Ishikawa (cell line): ENCODE data around the gene GGCT.

Experiments
- EGR1 ChIP-seq: IDR thresholded peaks from 2 replicates; pipeline ENCODE4 v1.6.1; 2012
- EP300 ChIP-seq: IDR thresholded peaks from 2 replicates; pipeline ENCODE4 v1.6.1; 2012; ENCODE audit warnings: borderline replicate concordance
- RAD21 ChIP-seq: IDR thresholded peaks from 2 replicates; pipeline ENCODE4 v1.6.1; 2012; ENCODE audit warnings: low read depth
- TAF1 ChIP-seq: IDR thresholded peaks from 2 replicates; pipeline ENCODE4 v1.6.1; 2012; ENCODE audit warnings: low read depth, mild to moderate bottlenecking
- TCF12 ChIP-seq: IDR thresholded peaks from 2 replicates; pipeline ENCODE4 v1.6.1; 2012; ENCODE audit warnings: low read depth
- TEAD4 ChIP-seq: IDR thresholded peaks from 2 replicates; pipeline ENCODE4 v1.6.1; 2012
- YY1 ChIP-seq: IDR thresholded peaks from 2 replicates; pipeline ENCODE4 v1.6.1; 2012; ENCODE audit warnings: low read depth
- ZBTB7A ChIP-seq: IDR thresholded peaks from 2 replicates; pipeline ENCODE4 v1.6.1; 2012; ENCODE audit warnings: low read depth

DNA sequence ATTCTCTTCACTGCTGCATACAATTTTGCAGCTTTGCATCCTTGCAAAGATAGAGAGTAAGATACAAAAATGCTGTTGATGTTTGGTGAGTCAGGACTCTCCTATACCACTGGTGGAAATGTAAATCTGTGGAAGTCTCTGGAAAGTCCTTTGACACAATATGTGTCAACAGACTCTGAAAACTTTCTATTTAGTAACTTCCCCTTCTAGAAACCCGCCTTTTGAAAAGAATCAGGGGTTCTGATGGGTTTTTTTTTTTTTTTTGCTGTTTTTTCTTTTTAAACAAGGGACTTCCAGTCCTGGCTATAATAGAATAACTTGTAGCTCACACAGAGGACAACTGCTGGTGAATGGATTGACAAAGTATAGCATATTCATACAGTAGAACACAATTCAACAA lies 42.5 kb downstream of the GGCT start:
- TF ChIP-seq EP300: no peak
- TF ChIP-seq TCF12: no peak
- no peak for TF ChIP-seq TAF1
- TF ChIP-seq RAD21: no peak
- TF ChIP-seq ZBTB7A: no peak
- no peak for TF ChIP-seq YY1
- no peak for TF ChIP-seq TEAD4
- TF ChIP-seq EGR1: no peak
